IPS-18a (cell line): ENCODE data around the gene CA10.

Experiments
- H3K27ac ChIP-seq: one replicate; pipeline ENCODE4 v1.5.1; 2013; ENCODE audit warnings: low read length
- H3K27me3 ChIP-seq: one replicate; pipeline ENCODE4 v1.6.1; 2013; ENCODE audit warnings: mild to moderate bottlenecking, low read length; ENCODE audit not compliant: control insufficient read depth, insufficient read depth
- H3K36me3 ChIP-seq: one replicate; pipeline ENCODE4 v1.6.1; 2013; ENCODE audit warnings: low read depth, low read length; ENCODE audit not compliant: control insufficient read depth
- H3K4me1 ChIP-seq: one replicate; pipeline ENCODE4 v1.6.1; 2013; ENCODE audit warnings: low read depth, low read length; ENCODE audit not compliant: control insufficient read depth
- H3K4me3 ChIP-seq: one replicate; pipeline ENCODE4 v1.5.1; 2013; ENCODE audit warnings: low read length
- H3K9ac ChIP-seq: one replicate; pipeline ENCODE4 v1.6.1; 2013; ENCODE audit warnings: mild to moderate bottlenecking, low read length, moderate library complexity
- H3K9me3 ChIP-seq: one replicate; pipeline ENCODE4 v1.6.1; 2013; ENCODE audit warnings: low read depth, low read length; ENCODE audit not compliant: control insufficient read depth

The CA10 gene

GRCh38 chr17:51730303-51731050 is 428.0 kb downstream of the CA10 start:
- Histone ChIP-seq H3K4me3 (no peak overlapping the region), H3K27me3 (no peaks in the 10 kb centered on the region), H3K4me1 (no peaks in the 10 kb centered on the region), H3K36me3 (no peaks in the 10 kb centered on the region), H3K27ac (no peak overlapping the region), H3K9ac (no peak overlapping the region), H3K9me3 (no peaks in the 10 kb centered on the region)

GRCh38 chr17:51725185-51725584 is 433.3 kb downstream of the CA10 start:
- Histone ChIP-seq H3K4me1 (no peaks in the 10 kb centered on the region), H3K27ac (no peak overlapping the region), H3K9ac (no peak overlapping the region)

GRCh38 chr17:51724043-51724580 is 434.4 kb downstream of the CA10 start:
- no peak overlapping the region for H3K4me3 ChIP-seq
- no peaks in the 10 kb centered on the region for H3K36me3 ChIP-seq
- H3K4me1 ChIP-seq = no peaks in the 10 kb centered on the region
- no peaks in the 10 kb centered on the region for H3K9me3 ChIP-seq
- no peak overlapping the region for H3K27ac ChIP-seq
- no peak overlapping the region for H3K9ac ChIP-seq
- H3K27me3 ChIP-seq = no peaks in the 10 kb centered on the region

More at GRCh38 chr17:51725185-51725584, 433.3 kb downstream of the CA10 start:
- H3K9me3 ChIP-seq = no peaks in the 10 kb centered on the region
- no peaks in the 10 kb centered on the region for H3K27me3 ChIP-seq
- H3K36me3 ChIP-seq = no peaks in the 10 kb centered on the region
- no peak overlapping the region for H3K4me3 ChIP-seq

DNA sequence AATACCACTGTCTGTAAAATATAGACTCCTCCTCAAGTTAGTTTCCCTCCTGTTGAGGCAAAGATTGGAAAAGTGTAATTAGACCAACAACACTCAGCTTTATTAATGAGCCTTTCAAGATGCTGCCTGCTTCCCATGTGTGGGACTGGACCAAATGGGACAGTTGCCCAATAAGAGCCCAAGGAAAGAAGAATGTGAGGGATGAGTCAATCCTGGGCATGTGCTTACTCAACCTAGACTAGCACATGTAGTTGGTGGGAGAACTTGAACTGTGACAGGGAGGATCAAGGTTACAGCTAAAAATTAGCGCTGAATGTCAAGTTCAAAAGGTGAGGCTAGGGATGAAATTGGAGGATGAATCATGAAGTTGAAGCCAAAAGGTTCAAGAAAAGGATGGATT is 435.5 kb downstream of the CA10 start:
- Histone ChIP-seq H3K27ac (no peak overlapping the region), H3K9ac (no peak overlapping the region), H3K9me3 (no peaks in the 10 kb centered on the region), H3K27me3 (no peaks in the 10 kb centered on the region), H3K4me1 (no peaks in the 10 kb centered on the region), H3K4me3 (no peak overlapping the region), H3K36me3 (no peaks in the 10 kb centered on the region)

- Histone ChIP-seq H3K27ac (no peak overlapping the region), H3K9ac (no peak overlapping the region), H3K27me3 (no peaks in the 10 kb centered on the region), H3K9me3 (no peaks in the 10 kb centered on the region), H3K4me3 (no peak overlapping the region), H3K4me1 (no peaks in the 10 kb centered on the region), H3K36me3 (no peaks in the 10 kb centered on the region)
These were observed 436.8 kb downstream of the CA10 start for GRCh38 chr17:51721730-51722129.

- Histone ChIP-seq H3K4me3 (no peak overlapping the region), H3K27ac (no peak overlapping the region), H3K4me1 (no peaks in the 10 kb centered on the region), H3K27me3 (no peaks in the 10 kb centered on the region), H3K9ac (no peak overlapping the region), H3K36me3 (no peaks in the 10 kb centered on the region), H3K9me3 (no peaks in the 10 kb centered on the region)
These were observed 438.1 kb downstream of the CA10 start for GRCh38 chr17:51720439-51720838.

GRCh38 chr17:51718983-51719382 is 439.5 kb downstream of the CA10 start:
- Histone ChIP-seq H3K27ac (no peak overlapping the region), H3K4me1 (no peaks in the 10 kb centered on the region), H3K9me3 (no peaks in the 10 kb centered on the region), H3K36me3 (no peaks in the 10 kb centered on the region), H3K4me3 (no peak overlapping the region), H3K27me3 (no peaks in the 10 kb centered on the region), H3K9ac (no peak overlapping the region)

DNA sequence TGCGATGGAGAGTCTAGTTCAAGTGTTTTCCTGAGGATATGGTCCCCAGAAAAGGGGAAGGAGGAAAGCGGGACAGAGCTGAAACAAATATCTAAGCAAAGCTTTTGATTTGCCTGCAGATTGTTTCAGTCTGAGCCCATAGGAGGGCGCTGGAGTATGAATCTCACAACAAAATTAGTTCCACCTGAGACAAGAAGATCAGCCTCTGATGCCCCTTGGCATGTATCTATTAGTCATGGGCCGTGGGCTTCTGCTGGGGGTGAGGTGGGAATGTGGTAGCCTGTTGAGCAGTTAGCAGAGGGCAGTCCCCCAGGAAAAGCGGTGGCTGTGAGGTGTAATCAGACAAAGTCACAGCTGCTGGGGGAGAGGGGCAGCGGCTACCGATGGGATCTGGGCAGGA is 446.9 kb downstream of the CA10 start:
- Histone ChIP-seq H3K36me3 (no peaks in the 10 kb centered on the region), H3K27me3 (no peaks in the 10 kb centered on the region), H3K4me3 (no peak overlapping the region), H3K9ac (no peak overlapping the region), H3K27ac (no peak overlapping the region), H3K4me1 (no peaks in the 10 kb centered on the region), H3K9me3 (no peaks in the 10 kb centered on the region)

DNA sequence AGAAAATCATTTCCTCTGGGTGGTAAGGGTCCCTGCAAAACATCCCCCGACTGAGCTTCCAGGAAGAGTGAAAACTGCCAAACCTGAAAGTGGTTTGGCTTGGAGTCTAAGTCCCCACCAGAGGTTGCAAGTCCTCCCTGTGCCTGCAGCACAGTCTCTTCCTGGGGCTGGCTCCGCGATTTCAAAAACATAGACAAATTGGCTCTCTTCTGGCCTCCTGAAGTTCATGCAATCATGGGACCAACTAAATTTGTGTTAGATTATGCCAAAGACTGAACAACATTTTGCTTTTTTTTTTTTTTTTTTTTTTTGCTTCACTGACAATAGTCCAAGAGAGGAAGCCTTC is 447.9 kb downstream of the CA10 start:
- Histone ChIP-seq H3K4me3 (no peak overlapping the region), H3K27me3 (no peaks in the 10 kb centered on the region), H3K9ac (no peak overlapping the region), H3K36me3 (no peaks in the 10 kb centered on the region), H3K4me1 (no peaks in the 10 kb centered on the region), H3K27ac (no peak overlapping the region), H3K9me3 (no peaks in the 10 kb centered on the region)

GRCh38 chr17:51709694-51710633 is 448.6 kb downstream of the CA10 start:
- Histone ChIP-seq H3K4me1 (no peaks in the 10 kb centered on the region), H3K9me3 (no peaks in the 10 kb centered on the region), H3K27ac (no peak overlapping the region), H3K4me3 (no peak overlapping the region), H3K36me3 (no peaks in the 10 kb centered on the region), H3K27me3 (no peaks in the 10 kb centered on the region), H3K9ac (no peak overlapping the region)

DNA sequence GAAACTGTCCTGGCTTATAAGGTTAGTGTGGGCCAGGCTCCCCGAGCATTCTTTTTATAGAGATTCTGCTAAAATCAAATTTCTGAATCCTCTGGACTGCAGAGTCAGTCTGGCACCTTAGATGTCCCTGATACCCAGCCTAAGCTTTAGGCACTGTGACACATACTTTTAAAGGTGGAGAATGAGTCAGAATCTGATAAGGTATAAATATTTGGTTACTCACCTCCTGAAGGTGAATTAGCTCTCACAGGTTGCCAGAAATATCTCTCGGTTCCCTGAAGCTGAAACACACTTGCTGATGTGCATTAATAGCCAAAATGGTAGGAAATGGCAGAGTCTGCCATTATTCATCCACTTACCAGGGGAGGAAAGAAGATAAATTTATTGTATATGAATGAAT is 451.3 kb downstream of the CA10 start:
- Histone ChIP-seq H3K36me3 (no peaks in the 10 kb centered on the region), H3K4me3 (no peak overlapping the region), H3K27ac (no peak overlapping the region), H3K4me1 (no peaks in the 10 kb centered on the region), H3K9ac (no peak overlapping the region), H3K27me3 (no peaks in the 10 kb centered on the region), H3K9me3 (no peaks in the 10 kb centered on the region)
